Measurements from ENCODE around the gene SMC1B. TPM values are rescaled to one million over a fixed set of nuclear protein-coding genes. Genes with fewer than 3 reads are reported as not detected.

Gene SMC1B
- total RNA-seq, 1 experiment from 2014 or later = 0.10 TPM

- no peaks in the 10 kb centered on the region for H3K27me3 ChIP-seq (ENCODE audit: control insufficient read depth, insufficient read depth, low read length)
- BruUV-seq (replicated peaks) = no TSS peak
- no peak for TF ChIP-seq TCF7L2 (IDR thresholded peaks at IDR 0.05; ENCODE audit: low read depth, low read length)
- no peak for TF ChIP-seq CTCF (IDR thresholded peaks at IDR 0.05)
- no peak for TF ChIP-seq REST (IDR thresholded peaks at IDR 0.05; ENCODE audit: insufficient read depth in 1 of 2, low read depth in 2 of 2, low read length in 1 of 2)
- TF ChIP-seq POLR2AphosphoS5 (IDR thresholded peaks at IDR 0.05; ENCODE audit: low read depth, low read length) = no peak
- no peak for TF ChIP-seq SIN3A (IDR thresholded peaks at IDR 0.05; ENCODE audit: borderline replicate concordance, insufficient read depth, low read depth, low read length)
- no peak overlapping the region for H3K27ac ChIP-seq (ENCODE audit: low read length)
- ATAC-seq = no peak
- in situ Hi-C loops (cut with HindIII; ENCODE audit: low pct_unique_long_range_greater_than_20kb, low sequenced_read_pairs) = no loop called here
- no peaks in the 10 kb centered on the region for H3K36me3 ChIP-seq (ENCODE audit: control insufficient read depth, insufficient read depth, low read length)
- no peaks in the 10 kb centered on the region for H3K9me3 ChIP-seq (ENCODE audit: control insufficient read depth, insufficient read depth, low read depth, low read length)
- intact Hi-C loops (cut with micrococcal nuclease; ENCODE audit: unreplicated experiment) = no loop called here
- H3K4me3 ChIP-seq (ENCODE audit: low read depth in 2 of 2, low read length in 2 of 2) = no peak overlapping the region
- H3K4me1 ChIP-seq (ENCODE audit: control insufficient read depth, insufficient read depth, low read length) = no peaks in the 10 kb centered on the region
- CTCF ChIA-PET = no interaction called here
- no peak for DNase-seq (ENCODE audit: low read depth, low spot score)
- POLR2A ChIA-PET = no interaction called here
Measured at GRCh38 chr22:45455212-45455611, 41.8 kb upstream of the SMC1B start.

- Histone ChIP-seq H3K36me3 (ENCODE audit: control insufficient read depth, insufficient read depth, low read length) (no peaks in the 10 kb centered on the region), H3K9me3 (ENCODE audit: control insufficient read depth, insufficient read depth, low read depth, low read length) (no peaks in the 10 kb centered on the region), H3K4me1 (ENCODE audit: control insufficient read depth, insufficient read depth, low read length) (no peaks in the 10 kb centered on the region), H3K27ac (ENCODE audit: low read length) (no peak overlapping the region), H3K27me3 (ENCODE audit: control insufficient read depth, insufficient read depth, low read length) (no peaks in the 10 kb centered on the region), H3K4me3 (ENCODE audit: low read depth in 2 of 2, low read length in 2 of 2) (no peak overlapping the region)
- no TSS peak for BruUV-seq (replicated peaks)
- intact Hi-C loops (cut with micrococcal nuclease; ENCODE audit: unreplicated experiment) = loop anchor here (1.0 kb wide), 1 partner anchor 43 kb away; no protein-coding TSS in a partner anchor
- TF ChIP-seq SIN3A (IDR thresholded peaks at IDR 0.05; ENCODE audit: borderline replicate concordance, insufficient read depth, low read depth, low read length) (no peak), POLR2AphosphoS5 (IDR thresholded peaks at IDR 0.05; ENCODE audit: low read depth, low read length) (no peak), CTCF (IDR thresholded peaks at IDR 0.05) (no peak)
- in situ Hi-C loops (cut with HindIII; ENCODE audit: low pct_unique_long_range_greater_than_20kb, low sequenced_read_pairs) = no loop called here
- ChIA-PET POLR2A (no interaction called here), CTCF (no interaction called here)
- DNase-seq (ENCODE audit: low read depth, low spot score) (no peak), ATAC-seq (no peak)
Measured at GRCh38 chr22:45454275-45454674, 40.9 kb upstream of the SMC1B start.
